Caco-2 (cell line): Measurements from ENCODE around the gene HDAC4. TPM values are rescaled to one million over a fixed set of nuclear protein-coding genes. Genes with fewer than 3 reads are reported as not detected.

Experiments
- BruUV-seq: library from RNA; stranded (reverse); fragments of 400-500 nt; replicated peaks from 2 replicates; lab custom pipeline; 2021; lab: Mats Ljungman, UMichigan
- CTCF ChIA-PET: fragments of 300-600 bp; sonication (Branson Sonifier 250); formaldehyde crosslinking; loops from one replicate; lab custom pipeline; 2022; ENCODE audit warnings: antibody characterized with exemption; lab: Charles Lee
- POLR2A ChIA-PET: fragments of 300-600 bp; sonication (Branson Sonifier 250); formaldehyde crosslinking; loops from one replicate; lab custom pipeline; 2022; ENCODE audit warnings: antibody characterized with exemption; lab: Charles Lee
- DNase-seq, 2 experiments: peaks; one replicate each; pipeline versions ENCODE4 v3.0.0 to v3.0.0-alpha.2; 2020 to 2022
- H3K27me3 ChIP-seq: replicated peaks from 2 replicates; pipeline ENCODE4 v1.6.0; 2011; ENCODE audit warnings: low read length; ENCODE audit not compliant: control insufficient read depth, insufficient read depth
- H3K36me3 ChIP-seq: 2 replicates; pipeline ENCODE4 v1.5.1; 2011; ENCODE audit warnings: low read length; ENCODE audit not compliant: control insufficient read depth, insufficient read depth
- H3K4me1 ChIP-seq: fragments of 250-450 bp; sonication (Bioruptor Pico); 2 replicates; pipeline ENCODE4 v1.5.1; 2020; ENCODE audit warnings: mild to moderate bottlenecking
- H3K4me3 ChIP-seq: 2 replicates; pipeline ENCODE4 v1.5.1; 2011; ENCODE audit warnings: low read depth, mild to moderate bottlenecking, control low read depth, low read length
- H3K9me3 ChIP-seq: fragments of 250-450 bp; sonication (Bioruptor Pico); 2 replicates; pipeline ENCODE4 v1.5.1; 2020; ENCODE audit warnings: mild to moderate bottlenecking, moderate library complexity
- H3K27ac Mint-ChIP-seq: one replicate; pipeline ENCODE4 v1.8.0; 2022; ENCODE audit warnings: mixed read lengths; ENCODE audit not compliant: unreplicated experiment
- H3K27me3 Mint-ChIP-seq: one replicate; pipeline ENCODE4 v1.8.0; 2022; ENCODE audit warnings: mixed read lengths; ENCODE audit not compliant: insufficient read depth, unreplicated experiment
- H3K36me3 Mint-ChIP-seq: one replicate; pipeline ENCODE4 v1.8.0; 2022; ENCODE audit warnings: mild to moderate bottlenecking, mixed read lengths; ENCODE audit not compliant: insufficient read depth, unreplicated experiment
- H3K4me1 Mint-ChIP-seq: one replicate; pipeline ENCODE4 v1.8.0; 2022; ENCODE audit warnings: low read depth, mixed read lengths; ENCODE audit not compliant: unreplicated experiment
- H3K4me3 Mint-ChIP-seq: one replicate; pipeline ENCODE4 v1.8.0; 2022; ENCODE audit warnings: mild to moderate bottlenecking, moderate library complexity, mixed read lengths; ENCODE audit not compliant: unreplicated experiment
- H3K9me3 Mint-ChIP-seq: one replicate; pipeline ENCODE4 v1.8.0; 2022; ENCODE audit warnings: mixed read lengths; ENCODE audit not compliant: unreplicated experiment
- CTCF ChIP-seq, 2 experiments: fragments of 200-600 bp in 1 of 2; IDR thresholded peaks; 1 replicate in 1 of 2; 2 replicates in 1 of 2; pipeline versions ENCODE4 v1.5.1 to v1.8.0; 2011 to 2022; ENCODE audit warnings: antibody characterized with exemption in 1 of 2, control low read depth in 1 of 2, inconsistent platforms in 1 of 2, low read depth in 1 of 2, low read length in 1 of 2, mild to moderate bottlenecking in 1 of 2, moderate library complexity in 1 of 2; ENCODE audit not compliant: insufficient read depth in 1 of 2, severe bottlenecking in 1 of 2, unreplicated experiment in 1 of 2
- intact Hi-C: fragments of 100-400 bp; cut with micrococcal nuclease; formaldehyde crosslinking; loops from one replicate; pipeline ENCODE4 v1.10.0; 2022; ENCODE audit not compliant: unreplicated experiment
- total RNA-seq: library from RNA; stranded (reverse); gene quantifications from 2 replicates; pipeline ENCODE4 v1.2.3, GENCODE V29; 2022

HDAC4 gene
- total RNA-seq, 1 experiment from 2014 or later = 15.5 TPM

GRCh38 chr2:239214725-239215124 is 186.1 kb downstream of the HDAC4 start:
- Mint-ChIP-seq H3K27me3 (no peaks in the 10 kb centered on the region), H3K36me3 (no peaks in the 10 kb centered on the region), H3K27ac (peak overlapping the region; percentile 50), H3K4me3 (no peak overlapping the region), H3K9me3 (no peaks in the 10 kb centered on the region), H3K4me1 (no peaks in the 10 kb centered on the region)
- Histone ChIP-seq H3K27me3 (no peaks in the 10 kb centered on the region), H3K4me1 (no peaks in the 10 kb centered on the region), H3K4me3 (no peak overlapping the region), H3K9me3 (no peaks in the 10 kb centered on the region), H3K36me3 (no peaks in the 10 kb centered on the region)
- TF ChIP-seq CTCF (IDR thresholded peaks at IDR 0.05; ENCODE audit: insufficient read depth in 1 of 2, low read depth in 1 of 2, low read length in 1 of 2, severe bottlenecking in 1 of 2, unreplicated experiment in 1 of 2) = no peak
- CTCF ChIA-PET = no interaction called here
- no peak for DNase-seq
- POLR2A ChIA-PET = no interaction called here
- intact Hi-C loops = no loop called here
- no TSS peak for BruUV-seq

GRCh38 chr2:239213643-239214101 is 187.1 kb downstream of the HDAC4 start:
- TF ChIP-seq CTCF (IDR thresholded peaks at IDR 0.05; ENCODE audit: insufficient read depth in 1 of 2, low read depth in 1 of 2, low read length in 1 of 2, severe bottlenecking in 1 of 2, unreplicated experiment in 1 of 2) = no peak
- POLR2A ChIA-PET = no interaction called here
- H3K4me3 Mint-ChIP-seq = no peak overlapping the region
- H3K27me3 ChIP-seq = no peaks in the 10 kb centered on the region
- CTCF ChIA-PET = no interaction called here
- DNase-seq = no peak
- no peaks in the 10 kb centered on the region for H3K36me3 Mint-ChIP-seq
- BruUV-seq = no TSS peak
- H3K27me3 Mint-ChIP-seq = no peaks in the 10 kb centered on the region
- intact Hi-C loops = no loop called here
- H3K27ac Mint-ChIP-seq = no peak overlapping the region
- H3K4me1 ChIP-seq = no peaks in the 10 kb centered on the region
- no peaks in the 10 kb centered on the region for H3K9me3 ChIP-seq
- no peaks in the 10 kb centered on the region for H3K4me1 Mint-ChIP-seq
- H3K9me3 Mint-ChIP-seq = no peaks in the 10 kb centered on the region
- H3K4me3 ChIP-seq = no peak overlapping the region
- no peaks in the 10 kb centered on the region for H3K36me3 ChIP-seq

GRCh38 chr2:239212929-239213642 is 187.7 kb downstream of the HDAC4 start:
- intact Hi-C loops = no loop called here
- no TSS peak for BruUV-seq
- Histone ChIP-seq H3K4me1 (no peaks in the 10 kb centered on the region), H3K4me3 (no peak overlapping the region), H3K36me3 (no peaks in the 10 kb centered on the region), H3K27me3 (no peaks in the 10 kb centered on the region), H3K9me3 (no peaks in the 10 kb centered on the region)
- no peaks in the 10 kb centered on the region for H3K4me1 Mint-ChIP-seq
- H3K27me3 Mint-ChIP-seq = no peaks in the 10 kb centered on the region
- H3K9me3 Mint-ChIP-seq = no peaks in the 10 kb centered on the region
- no peak overlapping the region for H3K4me3 Mint-ChIP-seq
- H3K36me3 Mint-ChIP-seq = no peaks in the 10 kb centered on the region
- H3K27ac Mint-ChIP-seq = no peak overlapping the region
- ChIA-PET POLR2A (no interaction called here), CTCF (no interaction called here)
- TF ChIP-seq CTCF (IDR thresholded peaks at IDR 0.05; ENCODE audit: insufficient read depth in 1 of 2, low read depth in 1 of 2, low read length in 1 of 2, severe bottlenecking in 1 of 2, unreplicated experiment in 1 of 2) = no peak
- DNase-seq = no peak
